Mesenchymal stem cell (in vitro differentiated cells and primary cell): ENCODE measurements around the gene POLR2J3.
"Not testable (repeated sequence)": the region's sequence is repeated elsewhere in the genome, so short reads cannot be mapped to it uniquely, and the experiment has no call there.

Source experiments
- DNase-seq: peaks from one replicate; pipeline ENCODE4 v3.0.0-alpha.2; 2013
- H2AFZ ChIP-seq: one replicate; pipeline ENCODE4 v1.6.1; 2013; ENCODE audit warnings: low read depth, mild to moderate bottlenecking, control low read depth, inconsistent platforms, low read length, moderate library complexity
- H2AK5ac ChIP-seq: 2 replicates; pipeline ENCODE4 v1.6.1; 2013; ENCODE audit warnings: low read length, moderate library complexity, mild to moderate bottlenecking, inconsistent platforms; ENCODE audit not compliant: severe bottlenecking
- H2BK120ac ChIP-seq: one replicate; pipeline ENCODE4 v1.6.1; 2013; ENCODE audit warnings: low read depth, mild to moderate bottlenecking, inconsistent platforms, low read length, moderate library complexity
- H2BK12ac ChIP-seq, 2 experiments: one replicate each; pipeline ENCODE4 v1.6.1; 2013; ENCODE audit warnings: inconsistent platforms in 2 of 2, low read length in 2 of 2, mild to moderate bottlenecking in 2 of 2, moderate library complexity in 2 of 2, control low read depth in 1 of 2
- H2BK15ac ChIP-seq: one replicate; pipeline ENCODE4 v1.6.1; 2013; ENCODE audit warnings: mild to moderate bottlenecking, low read depth, inconsistent platforms; ENCODE audit not compliant: poor library complexity, severe bottlenecking
- H2BK5ac ChIP-seq: 2 replicates; pipeline ENCODE4 v1.6.1; 2013; ENCODE audit warnings: low read depth, mild to moderate bottlenecking, low read length, control low read depth, inconsistent platforms; ENCODE audit not compliant: poor library complexity, severe bottlenecking
- H3K14ac ChIP-seq, 2 experiments: one replicate each; pipeline ENCODE4 v1.6.1; 2013; ENCODE audit warnings: inconsistent platforms in 2 of 2, low read length in 2 of 2, control low read depth in 1 of 2, mild to moderate bottlenecking in 1 of 2, moderate library complexity in 1 of 2
- H3K18ac ChIP-seq, 2 experiments: one replicate each; pipeline ENCODE4 v1.6.1; 2013; ENCODE audit warnings: inconsistent platforms in 2 of 2, low read length in 2 of 2, control low read depth in 1 of 2, low read depth in 1 of 2, mild to moderate bottlenecking in 1 of 2
- H3K23ac ChIP-seq, 2 experiments: one replicate each; pipeline ENCODE4 v1.6.1; 2013; ENCODE audit warnings: inconsistent platforms in 2 of 2, low read length in 2 of 2, mild to moderate bottlenecking in 2 of 2, moderate library complexity in 2 of 2, control low read depth in 1 of 2
- H3K27ac ChIP-seq: 2 replicates; pipeline ENCODE4 v1.5.1; 2013; ENCODE audit warnings: mild to moderate bottlenecking, moderate library complexity, low read length, control low read depth, inconsistent platforms; ENCODE audit not compliant: poor library complexity, severe bottlenecking
- H3K27me3 ChIP-seq, 2 experiments: 2 replicates each; pipeline versions ENCODE4 v1.6.1 to v1.7.0; 2013; ENCODE audit warnings: low read length in 2 of 2, mild to moderate bottlenecking in 2 of 2, moderate library complexity in 2 of 2, control low read depth in 1 of 2, inconsistent platforms in 1 of 2; ENCODE audit not compliant: control insufficient read depth in 1 of 2, insufficient read depth in 1 of 2
- H3K36me3 ChIP-seq, 2 experiments: 2 replicates each; pipeline versions ENCODE4 v1.6.1 to v1.7.0; 2013; ENCODE audit warnings: low read length in 2 of 2, control low read depth in 1 of 2, inconsistent platforms in 1 of 2, low read depth in 1 of 2, mild to moderate bottlenecking in 1 of 2; ENCODE audit not compliant: insufficient read depth in 2 of 2, control insufficient read depth in 1 of 2
- H3K4ac ChIP-seq, 2 experiments: one replicate each; pipeline ENCODE4 v1.6.1; 2013; ENCODE audit warnings: inconsistent platforms in 2 of 2, low read length in 2 of 2, mild to moderate bottlenecking in 2 of 2, moderate library complexity in 2 of 2, control low read depth in 1 of 2, low read depth in 1 of 2
- H3K4me1 ChIP-seq: 2 replicates; pipeline ENCODE4 v1.6.1; 2013; ENCODE audit warnings: low read depth, low read length, control low read depth; ENCODE audit not compliant: control insufficient read depth, insufficient read depth
- H3K4me2 ChIP-seq: 2 replicates; pipeline ENCODE4 v1.6.1; 2013; ENCODE audit warnings: low read length, mild to moderate bottlenecking, inconsistent platforms; ENCODE audit not compliant: poor library complexity, severe bottlenecking
- H3K4me3 ChIP-seq, 2 experiments: 2 replicates each; pipeline versions ENCODE4 v1.5.1 to v1.7.0; 2013; ENCODE audit warnings: low read length in 2 of 2, mild to moderate bottlenecking in 2 of 2, control low read depth in 1 of 2, low read depth in 1 of 2; ENCODE audit not compliant: insufficient read depth in 1 of 2
- H3K79me1 ChIP-seq: replicated peaks from 2 replicates; pipeline ENCODE4 v1.6.1; 2013; ENCODE audit warnings: mild to moderate bottlenecking, control low read depth, low read length, inconsistent platforms; ENCODE audit not compliant: poor library complexity, severe bottlenecking
- H3K9ac ChIP-seq: 2 replicates; pipeline ENCODE4 v1.7.0; 2013; ENCODE audit warnings: mild to moderate bottlenecking, low read length, moderate library complexity
- H3K9me3 ChIP-seq: 2 replicates; pipeline ENCODE4 v1.7.0; 2013; ENCODE audit warnings: mild to moderate bottlenecking, low read length; ENCODE audit not compliant: control insufficient read depth
- H4K8ac ChIP-seq: one replicate; pipeline ENCODE4 v1.6.1; 2013; ENCODE audit warnings: inconsistent platforms, mild to moderate bottlenecking, low read length, moderate library complexity
- H4K91ac ChIP-seq: one replicate; pipeline ENCODE4 v1.6.1; 2013; ENCODE audit warnings: mild to moderate bottlenecking, low read length, inconsistent platforms
- WGBS: methylation state at CpG from one replicate; pipeline ENCODE4 v1.1.7; 2013; ENCODE audit warnings: mixed read lengths; 5-methylcytosine and 5-hydroxymethylcytosine counted together

Gene POLR2J3

GRCh38 chr7:102614873-102615272, 42.5 kb upstream of the POLR2J3 start:
- H3K14ac ChIP-seq: not testable (repeated sequence)

GRCh38 chr7:102614346-102614697, 41.9 kb upstream of the POLR2J3 start:
- not testable (repeated sequence) for H4K8ac ChIP-seq, H4K91ac ChIP-seq, H2BK12ac ChIP-seq, H3K9me3 ChIP-seq, H3K9ac ChIP-seq, H3K27ac ChIP-seq, H3K36me3 ChIP-seq, H3K14ac ChIP-seq, H2AFZ ChIP-seq, H2AK5ac ChIP-seq, H2BK5ac ChIP-seq, H3K4me2 ChIP-seq, H3K23ac ChIP-seq, H2BK15ac ChIP-seq, H2BK120ac ChIP-seq, H3K18ac ChIP-seq, H3K4me3 ChIP-seq, H3K27me3 ChIP-seq, H3K4ac ChIP-seq, H3K79me1 ChIP-seq, DNase-seq, H3K4me1 ChIP-seq
- WGBS: no CpG with 5 or more reads among the region's 4 CpGs

More at GRCh38 chr7:102614873-102615272, 42.5 kb upstream of the POLR2J3 start:
- not testable (repeated sequence) for H4K8ac ChIP-seq, H3K4me2 ChIP-seq, H3K23ac ChIP-seq, H4K91ac ChIP-seq, H3K4ac ChIP-seq, H3K9me3 ChIP-seq, H2AFZ ChIP-seq, H2BK120ac ChIP-seq, H2AK5ac ChIP-seq, H2BK5ac ChIP-seq, H3K4me3 ChIP-seq, H3K18ac ChIP-seq, H3K27ac ChIP-seq, H3K36me3 ChIP-seq, DNase-seq, H3K79me1 ChIP-seq, H2BK15ac ChIP-seq, H3K4me1 ChIP-seq, H3K27me3 ChIP-seq, H2BK12ac ChIP-seq, H3K9ac ChIP-seq
- no CpG with 5 or more reads among the region's 3 CpGs for WGBS

- H3K23ac ChIP-seq, DNase-seq, H2AK5ac ChIP-seq, H3K27ac ChIP-seq, H2BK5ac ChIP-seq, H3K4me2 ChIP-seq, H3K18ac ChIP-seq, H3K4me3 ChIP-seq, H4K91ac ChIP-seq, H3K79me1 ChIP-seq, H2AFZ ChIP-seq, H3K36me3 ChIP-seq, H2BK15ac ChIP-seq, H3K4ac ChIP-seq, H4K8ac ChIP-seq, H3K9me3 ChIP-seq, H2BK12ac ChIP-seq, H3K14ac ChIP-seq, H3K27me3 ChIP-seq, H3K4me1 ChIP-seq, H3K9ac ChIP-seq, H2BK120ac ChIP-seq: not testable (repeated sequence)
- no CpG with 5 or more reads among the region's 15 CpGs for WGBS
Measured at GRCh38 chr7:102613575-102614345, 41.4 kb upstream of the POLR2J3 start.

GRCh38 chr7:102611675-102612325, 39.4 kb upstream of the POLR2J3 start:
- H4K8ac ChIP-seq, H3K14ac ChIP-seq, H3K4me2 ChIP-seq, H3K9me3 ChIP-seq, H2BK5ac ChIP-seq, H3K23ac ChIP-seq, H2AK5ac ChIP-seq, H3K4me3 ChIP-seq, H2AFZ ChIP-seq, H4K91ac ChIP-seq, H3K9ac ChIP-seq, H3K18ac ChIP-seq, H3K36me3 ChIP-seq, H2BK120ac ChIP-seq, H3K4me1 ChIP-seq, H2BK15ac ChIP-seq, H2BK12ac ChIP-seq, H3K27ac ChIP-seq, H3K79me1 ChIP-seq, H3K27me3 ChIP-seq: not testable (repeated sequence)
- H3K4ac ChIP-seq: peak overlapping the region in 1 of 2 experiments; percentile 1
- 58% methylated on average over 5 of the region's 10 CpGs for WGBS
- DNase-seq: peak; percentile 25
